ENCODE results near the gene PCDH9.

GRCh38 chr13:66362485-66362884 is 867.7 kb downstream of the PCDH9 start:
- no peak for TF ChIP-seq POLR2AphosphoS5 (IDR thresholded peaks at IDR 0.05; ENCODE audit: insufficient read depth in 1 of 2, low read depth in 1 of 2)
- no peak for TF ChIP-seq CTCF (IDR thresholded peaks at IDR 0.05)
- TF ChIP-seq POLR2A (IDR thresholded peaks at IDR 0.05) = no peak
